Colonic mucosa (tissue), 4 donors: Measurements from ENCODE around the gene ATP1A4. TPM values are rescaled to one million over a fixed set of nuclear protein-coding genes. Genes with fewer than 3 reads are reported as not detected.
A peak's percentile ranks its signal among the peaks of the same experiment; 100 is the strongest.

Experiments used
- DNase-seq: peaks from one replicate; pipeline ENCODE4 v3.0.0-alpha.2; 2020
- H3K27ac ChIP-seq: fragments of 200-600 bp; one replicate; pipeline ENCODE4 v1.8.0; 2021
- H3K27me3 ChIP-seq: fragments of 200-600 bp; one replicate; pipeline ENCODE4 v1.8.0; 2021
- H3K36me3 ChIP-seq: fragments of 200-600 bp; one replicate; pipeline ENCODE4 v1.8.0; 2021
- H3K4me1 ChIP-seq: fragments of 200-600 bp; one replicate; pipeline ENCODE4 v1.8.0; 2021; ENCODE audit warnings: mild to moderate bottlenecking
- H3K4me3 ChIP-seq: fragments of 200-600 bp; one replicate; pipeline ENCODE4 v1.8.0; 2021
- H3K9ac ChIP-seq, 2 donors: one replicate each; pipeline ENCODE4 v1.7.0; 2013; ENCODE audit warnings: control low read depth in 2 of 2, low read depth in 2 of 2, low read length in 2 of 2
- H3K9me3 ChIP-seq: fragments of 200-600 bp; one replicate; pipeline ENCODE4 v1.8.0; 2021
- CTCF ChIP-seq: fragments of 200-600 bp; IDR thresholded peaks from one replicate; pipeline ENCODE4 v1.8.0; 2022; ENCODE audit warnings: antibody characterized with exemption, mild to moderate bottlenecking
- intact Hi-C: fragments of 100-400 bp; cut with DNase I; formaldehyde crosslinking; loops from one replicate; pipeline ENCODE4 v1.14.1; 2022
- total RNA-seq, 2 donors: library from RNA; stranded (reverse); fragmentation: NEBNext Ultra II Directional in 1 of 2; extraction: Animal tissue kit (Norgen Biotek cat#: 25700) in 1 of 2; gene quantifications; one replicate each; pipeline ENCODE4 v1.2.1, GENCODE V29; 2021
- donor health status: healthy.
- donor health status: DM: no; HTN: no; CAD: no.
- donor health status: DM: no; HTN: no; CAD: no.

Gene ATP1A4
- total RNA-seq, 2 donors from 2014 or later: not detected

GRCh38 chr1:160200786-160201185 lies 49.4 kb downstream of the ATP1A4 start:
- TF ChIP-seq CTCF: no peak
- intact Hi-C loops: no loop called here

DNA sequence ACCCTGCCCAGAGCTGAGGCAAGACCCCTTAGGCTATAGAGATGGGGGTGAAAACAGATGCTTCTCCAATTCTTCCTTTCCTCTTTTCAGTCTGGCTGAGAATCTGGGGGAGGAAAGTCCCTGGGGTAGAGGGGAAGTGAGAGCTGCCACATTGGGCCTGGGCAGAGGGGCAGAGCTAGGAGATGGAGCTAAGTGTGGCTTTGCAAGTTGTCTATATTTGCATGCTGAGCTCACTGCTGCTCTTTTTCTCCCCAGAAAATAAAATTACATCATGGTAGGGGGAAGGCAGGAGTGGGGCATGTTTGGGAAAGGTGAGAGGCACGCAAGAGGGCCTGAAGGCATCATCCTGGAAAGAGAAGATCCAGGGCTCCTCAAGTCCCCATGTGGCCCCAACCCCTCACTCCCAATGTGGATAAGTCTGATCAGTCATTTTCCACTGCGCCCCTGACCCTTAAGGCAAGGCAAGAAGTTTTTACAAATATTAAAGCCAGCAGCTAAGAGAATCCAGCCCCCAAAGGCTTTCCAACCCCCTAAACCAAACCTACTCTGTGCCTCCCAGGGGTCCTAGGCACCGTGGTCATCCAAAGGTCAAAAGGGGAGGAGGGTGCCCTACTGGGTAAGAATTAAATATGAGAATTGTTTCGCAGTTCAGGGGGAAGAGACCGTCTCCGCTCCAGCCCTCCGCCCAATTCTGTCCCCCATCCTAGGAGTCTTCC lies 53.3 kb downstream of the ATP1A4 start:
- Histone ChIP-seq H3K4me1 (no peaks in the 10 kb centered on the region), H3K27me3 (no peaks in the 10 kb centered on the region), H3K4me3 (peak overlapping the region; percentile 87), H3K9me3 (no peaks in the 10 kb centered on the region), H3K9ac (peak overlapping the region; percentile 41 to 60), H3K36me3 (no peaks in the 10 kb centered on the region), H3K27ac (peak overlapping the region; percentile 70)
- no peak for TF ChIP-seq CTCF
- DNase-seq: no peak
- intact Hi-C loops: no loop called here

More at GRCh38 chr1:160200786-160201185, 49.4 kb downstream of the ATP1A4 start:
- no peaks in the 10 kb centered on the region for H3K36me3 ChIP-seq
- no peaks in the 10 kb centered on the region for H3K27me3 ChIP-seq
- no peak overlapping the region for H3K4me3 ChIP-seq
- no peaks in the 10 kb centered on the region for H3K4me1 ChIP-seq
- H3K27ac ChIP-seq: no peak overlapping the region
- no peak overlapping the region for H3K9ac ChIP-seq
- no peak for DNase-seq
- H3K9me3 ChIP-seq: no peaks in the 10 kb centered on the region

- TF ChIP-seq CTCF: no peak
- DNase-seq: peak; percentile 78
- Histone ChIP-seq H3K9ac (peak within 1 kb of the TSS; percentile 76 to 95), H3K4me3 (peak within 1 kb of the TSS; percentile 87), H3K36me3 (no peaks in the 10 kb centered on the region), H3K4me1 (no peaks in the 10 kb centered on the region), H3K9me3 (no peaks in the 10 kb centered on the region), H3K27ac (peak within 1 kb of the TSS; percentile 70), H3K27me3 (no peaks in the 10 kb centered on the region)
- intact Hi-C loops: no loop called here
These were observed 54.0 kb downstream of the ATP1A4 start, which contains the start of gene PEA15 for GRCh38 chr1:160205242-160206035. Gene PEA15 (plus strand): TSS chr1:160205384. CDS start chr1:160211545, 6,161 bp downstream.

DNA sequence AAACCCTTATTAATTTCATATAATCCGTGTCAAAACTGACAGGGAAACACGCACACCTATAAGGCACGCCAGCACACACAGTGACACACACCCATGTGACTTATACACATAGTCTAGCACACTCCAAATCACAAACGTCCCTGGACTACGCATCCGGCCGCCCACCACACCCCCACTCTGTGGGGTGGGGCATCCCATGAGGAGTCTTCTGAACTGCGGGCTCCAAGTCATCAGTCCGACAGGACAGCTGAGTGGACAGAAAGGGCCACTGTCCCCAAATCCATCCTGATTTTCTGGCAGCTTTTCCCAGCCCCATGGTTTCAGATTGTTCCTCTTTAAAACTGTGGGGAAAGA lies 54.6 kb downstream of the ATP1A4 start:
- no peaks in the 10 kb centered on the region for H3K4me1 ChIP-seq

More for the DNA sequence above, 54.6 kb downstream of the ATP1A4 start:
- peak; percentile 41 for DNase-seq
- Histone ChIP-seq H3K9ac (peak overlapping the region; percentile 76 to 95), H3K36me3 (no peaks in the 10 kb centered on the region), H3K4me3 (peak overlapping the region; percentile 87), H3K9me3 (no peaks in the 10 kb centered on the region), H3K27me3 (no peaks in the 10 kb centered on the region), H3K27ac (peak overlapping the region; percentile 70)
- intact Hi-C loops: no loop called here
- TF ChIP-seq CTCF: no peak
